Brain pericyte (primary cell): ENCODE results near the gene NPHP1.
"Not testable (repeated sequence)": the region's sequence is repeated elsewhere in the genome, so short reads cannot be mapped to it uniquely, and the experiment has no call there.

ENCODE experiments used
- DNase-seq: peaks from one replicate; pipeline ENCODE4 v3.0.0-alpha.2; 2012; ENCODE audit warnings: low read depth, low spot score

NPHP1 gene

GRCh38 chr2:110197452-110197851, 7.4 kb downstream of the NPHP1 start:
- DNase-seq = no peak

GRCh38 chr2:110190169-110190568, 14.6 kb downstream of the NPHP1 start:
- DNase-seq = not testable (repeated sequence)

- DNase-seq = no peak
Observed at GRCh38 chr2:110182449-110182848, 22.4 kb downstream of the NPHP1 start.

- no peak for DNase-seq
Observed at GRCh38 chr2:110180036-110180435, 24.8 kb downstream of the NPHP1 start.

GRCh38 chr2:110173523-110173922, 31.3 kb downstream of the NPHP1 start:
- DNase-seq = no peak

- no peak for DNase-seq
Observed at GRCh38 chr2:110172506-110172905, 32.3 kb downstream of the NPHP1 start.

- no peak for DNase-seq
Observed at GRCh38 chr2:110170102-110170501, 34.7 kb downstream of the NPHP1 start.

- DNase-seq = no peak
Observed at GRCh38 chr2:110167326-110168000, 37.4 kb downstream of the NPHP1 start.

GRCh38 chr2:110166266-110166665, 38.5 kb downstream of the NPHP1 start:
- no peak for DNase-seq

- DNase-seq = no peak
Observed at GRCh38 chr2:110157153-110157793, 47.5 kb downstream of the NPHP1 start.

GRCh38 chr2:110154828-110155227, 50.0 kb downstream of the NPHP1 start:
- DNase-seq = not testable (repeated sequence)

GRCh38 chr2:110154188-110154587, 50.6 kb downstream of the NPHP1 start:
- not testable (repeated sequence) for DNase-seq

- no peak for DNase-seq
Observed at GRCh38 chr2:110153416-110153815, 51.4 kb downstream of the NPHP1 start.

GRCh38 chr2:110152943-110153342, 51.9 kb downstream of the NPHP1 start:
- DNase-seq = no peak

GRCh38 chr2:110149330-110150220, 55.2 kb downstream of the NPHP1 start:
- no peak for DNase-seq

GRCh38 chr2:110146945-110147332, 57.9 kb downstream of the NPHP1 start:
- DNase-seq = no peak

GRCh38 chr2:110146183-110146944, 58.4 kb downstream of the NPHP1 start:
- no peak for DNase-seq

GRCh38 chr2:110143982-110144381, 60.8 kb downstream of the NPHP1 start:
- DNase-seq = no peak

GRCh38 chr2:110140401-110140800, 64.4 kb downstream of the NPHP1 start:
- DNase-seq = no peak

GRCh38 chr2:110134025-110134424, 70.8 kb downstream of the NPHP1 start:
- no peak for DNase-seq

GRCh38 chr2:110131166-110131565, 73.6 kb downstream of the NPHP1 start:
- no peak for DNase-seq

- DNase-seq = no peak
Observed at GRCh38 chr2:110130757-110131156, 74.1 kb downstream of the NPHP1 start.
